Activated naive CD4-positive, alpha-beta T cell treated with anti-CD3 and anti-CD28 coated beads, Interleukin-2, amount 50 U/mL, for 16 hours (primary cell): ENCODE measurements around the gene MKNK2.
"Not testable (repeated sequence)": the region's sequence is repeated elsewhere in the genome, so short reads cannot be mapped to it uniquely, and the experiment has no call there.

Experiments
- DNase-seq: peaks from one replicate; pipeline ENCODE4 v3.0.0-alpha.2; 2020

MKNK2 gene

DNA sequence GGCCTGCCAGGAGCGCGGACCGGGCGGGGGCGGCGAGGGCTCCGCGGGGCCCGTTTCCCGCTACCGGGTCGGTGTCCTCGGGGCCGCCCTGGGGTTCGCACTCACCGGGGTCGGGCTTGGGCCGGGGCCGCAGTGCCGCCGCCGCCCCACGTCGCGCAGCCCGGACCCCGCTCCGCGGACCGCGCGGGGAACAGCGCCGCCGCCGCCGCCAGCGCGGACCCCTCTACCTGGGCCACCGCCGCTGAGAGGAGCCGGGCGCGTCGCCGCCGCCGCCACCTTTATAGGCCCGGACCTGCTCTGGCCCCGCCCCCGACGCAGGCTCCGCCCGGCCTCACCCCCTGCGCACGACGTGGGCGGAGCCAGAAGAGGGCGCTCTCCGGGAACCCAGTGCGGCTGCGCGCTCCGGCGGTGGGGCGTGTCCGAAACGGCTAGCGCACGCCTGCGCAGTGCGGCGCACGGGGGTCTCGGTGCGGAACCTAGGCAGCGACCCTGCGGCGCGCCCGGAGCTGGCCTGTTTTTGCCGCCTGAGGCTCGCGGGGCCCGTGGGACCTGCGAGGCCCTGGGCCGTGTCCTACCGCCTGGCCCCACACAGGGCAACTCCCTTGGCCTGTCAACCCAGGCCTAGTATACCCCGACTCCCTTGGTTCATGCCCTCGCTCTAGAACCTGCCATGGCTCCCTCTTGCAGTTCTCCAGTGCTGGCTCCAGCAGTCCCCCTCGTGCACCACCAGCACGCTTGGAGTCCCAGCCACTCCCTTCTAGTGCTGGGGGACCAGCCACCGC lies at the start of gene MKNK2:
Gene MKNK2 (minus strand): TSS at position 254 of the 782 bp plus-strand sequence. CDS start 393 bp downstream, outside the sequence.
- peak; percentile 91 for DNase-seq

DNA sequence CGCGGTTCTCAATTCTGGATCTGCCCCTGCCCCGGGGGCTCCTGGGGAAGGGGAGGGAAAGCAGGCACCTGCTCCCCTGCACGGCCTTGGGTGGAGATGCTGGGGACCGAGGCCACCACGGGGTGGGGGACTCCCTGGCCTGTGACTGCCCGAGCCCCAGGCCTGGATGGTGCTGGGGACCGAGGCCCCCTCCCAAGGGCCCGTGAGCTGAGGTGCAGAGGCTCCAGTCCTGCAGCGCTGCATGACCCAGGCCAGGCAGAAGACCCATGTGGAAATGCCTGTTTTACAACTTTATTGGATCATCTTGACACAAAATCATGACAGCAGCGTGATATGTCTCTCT lies 49.6 kb upstream of the MKNK2 start:
- no peak for DNase-seq

DNA sequence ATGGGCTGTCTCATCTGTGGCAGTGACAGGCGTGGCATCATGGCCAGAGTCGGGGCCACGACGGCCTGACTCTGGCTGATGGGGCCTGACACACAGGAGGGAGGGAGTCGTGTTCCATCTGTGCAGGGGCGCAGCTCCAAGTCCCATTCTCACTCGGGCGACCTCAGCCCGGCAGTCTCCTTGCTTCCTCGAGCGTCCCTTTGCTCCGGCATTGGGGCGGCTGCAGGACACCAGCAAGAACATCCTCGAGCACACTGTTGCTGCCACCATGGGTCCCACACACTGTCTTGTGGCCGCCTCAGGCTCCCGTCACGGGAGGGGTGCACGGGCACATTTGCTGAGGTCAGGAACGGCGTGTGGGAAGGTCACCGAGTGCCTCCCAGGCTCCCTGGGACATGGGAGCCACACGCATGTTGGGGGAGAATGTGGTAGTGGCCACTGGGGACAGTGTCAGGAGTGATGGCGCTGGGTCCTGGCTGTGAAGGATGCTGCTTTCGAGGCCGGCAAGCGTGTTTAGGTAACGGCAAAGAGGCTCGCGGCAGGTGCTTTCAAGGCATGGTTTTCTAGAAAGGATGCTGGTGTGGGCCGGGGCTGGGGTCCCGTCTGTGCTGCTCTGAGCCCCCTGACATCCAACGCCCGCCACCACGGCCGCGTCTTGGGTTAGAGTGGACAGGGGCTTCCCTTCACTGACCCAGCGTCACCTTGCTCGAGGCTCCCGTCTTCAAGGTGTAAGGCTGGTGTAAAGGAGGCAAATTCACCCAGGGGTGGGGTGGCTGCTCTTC lies 49.1 kb upstream of the MKNK2 start:
- DNase-seq: no peak

DNA sequence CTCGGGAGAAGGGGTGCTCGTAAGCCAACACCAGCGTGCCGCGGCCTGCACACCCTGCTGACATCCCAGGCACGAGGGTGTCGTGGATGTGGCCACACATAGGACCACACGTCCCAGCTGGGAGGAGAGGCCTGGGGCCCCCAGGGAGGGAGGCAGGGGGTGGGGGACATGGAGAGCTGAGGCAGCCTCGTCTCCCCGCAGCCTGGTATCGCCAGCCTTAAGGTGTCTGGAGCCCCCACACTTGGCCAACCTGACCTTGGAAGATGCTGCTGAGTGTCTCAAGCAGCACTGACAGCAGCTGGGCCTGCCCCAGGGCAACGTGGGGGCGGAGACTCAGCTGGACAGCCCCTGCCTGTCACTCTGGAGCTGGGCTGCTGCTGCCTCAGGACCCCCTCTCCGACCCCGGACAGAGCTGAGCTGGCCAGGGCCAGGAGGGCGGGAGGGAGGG lies 48.0 kb upstream of the MKNK2 start:
- DNase-seq: no peak

DNA sequence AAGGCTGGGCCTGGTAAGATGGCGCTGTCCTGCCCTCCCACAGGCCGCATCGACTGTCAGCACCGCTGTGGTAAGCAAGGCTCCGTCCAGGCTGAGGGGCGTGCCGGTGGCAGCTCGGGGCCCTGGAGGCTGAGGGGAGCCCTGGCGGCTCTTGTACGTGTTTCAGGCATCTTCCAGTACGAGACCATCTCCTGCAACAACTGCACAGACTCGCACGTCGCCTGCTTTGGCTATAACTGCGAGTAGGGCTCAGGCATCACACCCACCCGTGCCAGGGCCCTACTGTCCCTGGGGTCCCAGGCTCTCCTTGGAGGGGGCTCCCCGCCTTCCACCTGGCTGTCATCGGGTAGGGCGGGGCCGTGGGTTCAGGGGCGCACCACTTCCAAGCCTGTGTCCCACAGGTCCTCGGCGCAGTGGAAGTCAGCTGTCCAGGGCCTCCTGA lies 46.9 kb upstream of the MKNK2 start:
- DNase-seq: no peak

DNA sequence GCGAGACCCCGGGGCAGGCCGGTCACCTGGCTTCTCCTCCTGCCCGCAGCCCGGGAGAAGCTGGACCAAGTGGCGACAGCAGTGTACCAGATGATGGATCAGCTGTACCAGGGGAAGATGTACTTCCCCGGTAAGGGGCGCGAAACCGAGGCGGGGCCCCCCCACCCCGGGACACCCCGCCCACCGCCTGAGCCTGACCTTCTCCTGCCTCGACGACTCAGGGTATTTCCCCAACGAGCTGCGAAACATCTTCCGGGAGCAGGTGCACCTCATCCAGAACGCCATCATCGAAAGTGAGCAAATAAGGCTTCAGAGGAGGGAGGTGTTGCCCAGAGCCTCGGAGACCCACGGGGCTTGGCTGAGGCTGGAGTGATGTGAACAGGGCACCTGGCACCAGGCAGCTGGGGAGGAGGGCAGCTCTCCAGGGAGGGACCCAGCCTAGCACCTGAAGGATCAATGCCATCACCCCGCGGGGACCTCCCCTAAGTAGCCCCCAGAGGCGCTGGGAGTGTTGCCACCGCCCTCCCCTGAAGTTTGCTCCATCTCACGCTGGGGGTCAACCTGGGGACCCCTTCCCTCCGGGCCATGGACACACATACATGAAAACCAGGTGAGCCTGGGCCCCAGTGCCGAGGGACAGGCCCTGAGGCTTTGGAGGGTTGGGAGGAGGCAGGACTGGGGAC lies 46.3 kb upstream of the MKNK2 start:
- peak; percentile 53 for DNase-seq

DNA sequence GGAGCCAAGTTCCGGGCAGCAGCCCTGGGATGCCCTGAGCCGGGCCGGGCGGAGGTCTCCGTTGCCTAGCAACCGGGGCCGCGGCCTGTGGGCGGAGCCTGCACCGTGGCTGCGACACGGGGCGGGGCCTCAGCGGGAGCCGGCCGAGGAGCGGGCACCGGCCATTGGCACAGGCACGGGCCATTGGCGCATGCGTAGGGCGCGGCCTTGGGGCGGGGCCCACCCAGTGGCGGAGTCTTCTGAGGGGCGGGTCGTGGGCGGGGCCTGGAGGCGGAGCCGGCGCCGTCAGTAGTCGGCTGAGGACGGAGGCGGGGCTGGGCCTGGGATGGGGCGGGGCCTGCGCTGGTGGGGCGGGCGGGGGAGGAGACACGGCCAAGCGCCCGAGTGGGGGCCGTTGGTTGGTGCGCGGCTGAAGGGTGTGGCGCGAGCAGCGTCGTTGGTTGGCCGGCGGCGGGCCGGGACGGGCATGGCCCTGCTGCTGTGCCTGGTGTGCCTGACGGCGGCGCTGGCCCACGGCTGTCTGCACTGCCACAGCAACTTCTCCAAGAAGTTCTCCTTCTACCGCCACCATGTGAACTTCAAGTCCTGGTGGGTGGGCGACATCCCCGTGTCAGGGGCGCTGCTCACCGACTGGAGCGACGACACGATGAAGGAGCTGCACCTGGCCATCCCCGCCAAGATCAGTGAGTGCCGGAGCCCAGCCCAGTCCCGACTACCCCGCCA lies 45.6 kb upstream of the MKNK2 start, which contains the start of gene IZUMO4:
Gene IZUMO4 (plus strand): TSS at position 436 of the 723 bp plus-strand sequence. CDS start 31 bp downstream, at position 467.
- peak; percentile 100 for DNase-seq

DNA sequence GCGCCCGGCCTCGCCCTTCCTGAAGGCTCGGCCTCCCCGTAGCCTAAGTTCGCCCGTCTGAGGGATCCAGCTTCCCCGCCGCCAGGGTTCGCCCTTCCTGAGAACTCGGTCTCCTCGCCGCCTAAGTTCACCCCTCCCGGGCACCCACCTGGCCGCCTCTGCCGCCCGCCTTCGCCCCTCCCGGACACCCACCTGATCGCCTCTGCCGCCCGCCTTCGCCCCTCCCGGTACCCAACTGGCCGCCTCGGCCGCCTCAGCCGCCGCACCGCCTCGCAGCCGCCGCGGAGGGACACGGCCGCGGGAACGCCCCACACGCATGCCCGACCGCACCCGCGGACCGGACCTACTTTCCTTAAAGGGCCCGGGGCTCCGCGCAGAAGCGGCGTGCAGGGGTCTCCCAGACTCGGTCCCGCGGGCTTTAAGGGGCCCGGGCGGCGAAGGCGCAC lies 45.0 kb upstream of the MKNK2 start, which contains the start of gene MOB3A:
Gene MOB3A (minus strand): TSS at position 293 of the 446 bp plus-strand sequence. CDS start 17,766 bp downstream, outside the sequence.
- peak; percentile 89 for DNase-seq

DNA sequence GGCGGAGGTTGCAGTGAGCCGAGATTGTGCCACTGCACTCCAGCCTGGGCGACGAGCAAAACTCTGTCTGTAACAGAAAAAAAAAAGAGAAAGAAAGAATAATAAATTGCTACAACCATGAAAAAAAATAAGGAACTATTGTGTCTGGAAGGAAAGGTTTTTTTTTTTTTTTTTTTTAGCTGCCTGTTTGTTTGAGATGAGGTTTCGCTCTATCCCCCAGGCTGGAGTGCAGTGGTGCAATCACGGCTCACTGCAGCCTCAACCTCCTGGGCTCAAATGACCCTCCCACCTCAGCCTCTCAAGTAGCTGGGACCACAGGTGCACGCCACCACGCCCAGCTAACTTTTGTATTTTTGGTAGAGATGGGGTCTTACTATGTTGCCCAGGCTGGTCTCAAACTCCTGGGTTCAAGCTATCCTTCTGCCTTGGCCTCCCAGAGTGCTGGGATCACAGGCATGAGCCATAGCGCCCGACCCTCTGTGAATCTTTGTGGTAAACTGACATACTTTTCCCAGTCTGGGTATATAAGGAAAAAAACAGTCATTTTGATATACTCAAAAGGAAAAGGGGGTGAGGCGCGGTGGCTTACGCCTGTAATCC lies 41.0 kb upstream of the MKNK2 start:
- DNase-seq: not testable (repeated sequence)

DNA sequence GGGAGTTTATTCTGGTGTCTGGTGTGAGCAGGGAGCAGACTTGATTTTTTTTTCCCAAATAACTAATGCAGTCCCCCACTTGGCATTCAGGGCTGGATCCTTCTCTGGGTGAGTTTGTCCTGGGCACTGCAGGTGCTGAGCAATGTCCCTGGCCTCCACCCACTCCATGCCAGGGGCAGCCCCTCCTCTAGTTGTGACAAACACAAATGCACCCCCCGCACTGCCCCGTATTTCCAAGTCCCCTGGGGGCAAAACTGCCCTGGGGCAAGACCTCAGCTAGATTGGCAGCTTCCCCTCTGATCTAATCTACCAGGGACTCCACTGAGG lies 38.6 kb upstream of the MKNK2 start:
- DNase-seq: no peak

DNA sequence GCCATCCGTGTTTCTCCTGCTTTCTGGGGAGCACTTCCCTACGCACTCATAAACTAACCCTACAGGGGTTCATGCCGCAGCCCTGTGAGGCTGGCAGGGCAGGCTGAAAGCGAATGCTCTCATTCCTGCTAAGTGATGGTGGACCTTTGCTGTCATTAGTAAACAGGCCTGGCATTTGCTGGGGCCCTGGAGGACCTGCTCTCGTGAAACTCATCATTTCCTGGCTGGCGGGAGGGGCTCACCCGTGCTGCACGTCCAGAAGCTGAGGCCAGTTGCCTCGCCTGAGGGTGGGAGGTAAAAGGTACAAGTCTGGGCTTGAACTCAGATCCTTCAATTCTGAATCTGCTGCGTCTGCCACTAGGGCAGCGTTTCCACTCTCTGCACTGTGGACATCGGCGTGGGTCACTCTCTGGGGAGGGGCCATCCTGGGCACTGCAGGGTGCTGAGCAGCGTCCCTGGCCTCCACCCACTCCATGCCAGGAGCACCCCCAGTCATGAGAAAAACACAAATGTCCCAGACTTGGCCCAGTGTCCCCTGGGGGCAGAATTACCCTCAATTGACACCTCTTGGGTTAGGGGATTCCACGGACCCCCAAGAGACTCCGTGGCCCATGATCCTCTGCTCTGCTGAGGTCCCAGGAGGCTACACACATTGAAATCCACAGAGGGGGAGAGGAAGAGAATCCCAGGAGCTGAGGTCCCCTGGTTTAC lies 38.1 kb upstream of the MKNK2 start:
- DNase-seq: no peak

DNA sequence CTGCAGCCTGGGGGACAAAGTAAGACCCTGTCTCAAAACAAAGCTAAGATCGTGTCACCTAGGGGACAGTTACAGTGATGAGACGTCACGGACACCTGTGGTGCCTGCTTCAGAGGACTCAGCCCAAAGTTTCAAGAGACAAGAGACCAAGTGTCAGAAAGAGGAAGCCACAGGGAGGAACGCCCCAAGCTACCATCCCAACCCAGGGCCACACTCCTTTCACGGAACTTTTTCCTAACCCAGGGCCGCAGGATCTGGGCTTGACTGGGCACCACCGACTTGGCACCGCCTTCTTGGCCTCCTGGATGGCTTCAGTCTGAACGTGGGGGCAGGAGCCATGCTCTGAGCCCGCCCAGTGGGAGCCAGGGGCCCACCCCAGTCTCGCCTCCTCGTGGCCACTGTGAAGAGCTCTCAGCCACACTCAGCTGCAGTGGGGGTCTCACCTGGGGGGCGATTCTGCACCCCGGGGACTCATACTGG lies 36.6 kb upstream of the MKNK2 start:
- DNase-seq: no peak

DNA sequence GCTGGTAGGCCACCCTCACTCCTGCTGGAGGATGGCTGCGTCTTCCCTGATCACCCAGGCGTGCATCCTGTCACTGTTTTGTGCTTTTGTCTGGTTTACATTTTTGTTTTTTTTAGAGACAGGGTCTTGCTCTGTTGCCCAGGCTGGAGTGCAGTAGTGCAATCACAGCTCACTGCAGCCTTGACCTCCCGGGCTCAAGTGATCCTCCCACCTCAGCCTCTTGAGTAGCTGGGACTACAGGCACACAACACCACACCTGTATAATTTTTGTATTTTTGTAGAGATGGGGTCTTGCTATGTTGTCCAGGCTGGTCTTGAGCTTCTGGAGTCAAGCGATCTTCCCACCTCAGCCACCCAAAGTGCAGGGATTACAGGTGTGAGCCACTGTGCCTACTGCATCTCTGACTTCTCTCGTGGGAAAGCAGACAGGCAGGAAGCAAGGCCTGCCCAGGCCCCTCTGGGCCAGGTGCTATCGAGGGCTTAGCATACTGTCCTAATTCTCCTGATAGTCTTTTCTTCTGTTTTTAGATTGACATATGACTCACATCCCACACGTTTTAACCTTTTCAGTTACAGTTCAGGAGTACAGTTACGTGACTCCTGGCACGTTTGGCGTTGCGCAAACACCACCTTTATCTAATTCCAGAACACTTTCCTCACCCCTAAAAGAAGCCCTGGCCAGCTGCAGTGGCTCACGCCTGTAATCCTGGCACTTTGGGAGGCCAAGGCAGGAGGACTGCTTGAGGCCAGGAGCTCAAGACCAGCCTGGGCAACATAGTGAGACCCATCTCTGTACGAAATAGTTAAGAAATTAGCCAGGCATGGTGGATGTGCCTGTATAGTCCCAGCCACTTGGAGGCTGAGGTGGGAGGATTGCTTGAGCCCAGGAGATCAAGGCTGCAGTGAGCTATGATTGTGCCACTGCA lies 35.9 kb upstream of the MKNK2 start:
- not testable (repeated sequence) for DNase-seq

DNA sequence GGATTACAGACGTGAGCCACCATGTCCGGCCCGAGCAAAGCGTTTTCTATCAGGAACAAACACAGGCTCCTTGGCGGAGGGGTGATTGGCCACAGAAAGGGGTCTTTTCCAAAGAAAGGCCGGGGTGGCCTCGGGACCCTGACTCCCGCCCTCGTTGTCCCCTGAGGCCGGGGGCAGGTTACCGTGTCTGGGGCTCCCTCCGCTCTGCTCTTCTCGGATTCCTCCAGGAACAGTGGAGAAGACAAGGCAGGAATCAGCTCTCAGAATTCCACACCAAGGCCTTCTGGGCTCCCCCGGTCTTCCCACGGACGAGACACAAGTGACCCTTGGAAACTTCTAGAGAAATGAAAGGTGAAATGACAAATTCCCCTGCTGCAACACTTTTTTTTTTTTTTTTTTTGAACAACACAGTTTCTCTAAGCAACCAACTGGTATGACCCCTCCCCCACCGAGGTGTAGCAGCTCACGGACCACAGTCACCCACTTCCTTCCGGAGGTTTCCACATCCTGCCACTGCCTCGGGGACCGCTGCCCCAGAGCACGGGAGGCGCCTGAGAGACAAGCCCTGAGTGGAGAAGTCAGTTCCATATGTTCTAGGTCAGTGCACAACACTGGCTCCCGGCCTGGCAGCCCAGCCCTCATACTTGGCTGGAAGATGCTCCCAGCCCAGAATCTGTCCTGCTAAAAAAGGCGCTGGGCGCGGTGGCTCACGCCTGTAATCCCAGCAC lies 34.1 kb upstream of the MKNK2 start:
- DNase-seq: peak; percentile 86

DNA sequence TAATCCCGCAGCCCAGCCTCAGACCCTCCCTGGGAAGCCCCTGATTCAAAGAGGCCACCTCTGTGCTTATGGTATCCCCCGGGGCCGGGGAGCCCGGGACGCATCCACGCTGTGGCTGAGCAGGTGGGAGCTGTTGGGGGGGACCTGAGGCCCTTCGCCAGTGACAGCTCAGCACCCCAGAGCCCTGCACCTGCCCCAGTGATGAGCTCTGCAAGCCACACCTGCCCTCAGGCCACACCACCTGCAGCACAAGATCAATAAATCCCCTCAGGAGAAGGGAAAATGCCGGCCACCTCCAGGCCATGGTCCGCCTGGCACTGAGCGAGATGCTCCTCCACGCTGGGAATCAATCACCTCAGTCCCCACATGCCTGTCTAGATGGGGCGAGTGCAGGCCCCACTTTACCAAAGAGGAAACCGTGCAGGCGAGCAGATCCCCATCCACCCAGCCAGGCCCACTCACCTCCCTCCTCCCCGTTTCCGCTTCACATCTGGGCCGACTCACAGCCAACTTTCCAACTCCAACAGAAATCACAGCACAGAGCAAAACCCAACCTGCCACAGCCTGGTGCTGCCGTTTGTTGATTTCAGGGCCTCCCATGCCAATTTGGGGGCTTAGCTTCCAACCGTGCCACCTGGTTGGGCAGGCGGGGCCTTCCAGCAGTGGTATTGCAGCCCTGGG lies 32.3 kb upstream of the MKNK2 start:
- DNase-seq: peak; percentile 54

DNA sequence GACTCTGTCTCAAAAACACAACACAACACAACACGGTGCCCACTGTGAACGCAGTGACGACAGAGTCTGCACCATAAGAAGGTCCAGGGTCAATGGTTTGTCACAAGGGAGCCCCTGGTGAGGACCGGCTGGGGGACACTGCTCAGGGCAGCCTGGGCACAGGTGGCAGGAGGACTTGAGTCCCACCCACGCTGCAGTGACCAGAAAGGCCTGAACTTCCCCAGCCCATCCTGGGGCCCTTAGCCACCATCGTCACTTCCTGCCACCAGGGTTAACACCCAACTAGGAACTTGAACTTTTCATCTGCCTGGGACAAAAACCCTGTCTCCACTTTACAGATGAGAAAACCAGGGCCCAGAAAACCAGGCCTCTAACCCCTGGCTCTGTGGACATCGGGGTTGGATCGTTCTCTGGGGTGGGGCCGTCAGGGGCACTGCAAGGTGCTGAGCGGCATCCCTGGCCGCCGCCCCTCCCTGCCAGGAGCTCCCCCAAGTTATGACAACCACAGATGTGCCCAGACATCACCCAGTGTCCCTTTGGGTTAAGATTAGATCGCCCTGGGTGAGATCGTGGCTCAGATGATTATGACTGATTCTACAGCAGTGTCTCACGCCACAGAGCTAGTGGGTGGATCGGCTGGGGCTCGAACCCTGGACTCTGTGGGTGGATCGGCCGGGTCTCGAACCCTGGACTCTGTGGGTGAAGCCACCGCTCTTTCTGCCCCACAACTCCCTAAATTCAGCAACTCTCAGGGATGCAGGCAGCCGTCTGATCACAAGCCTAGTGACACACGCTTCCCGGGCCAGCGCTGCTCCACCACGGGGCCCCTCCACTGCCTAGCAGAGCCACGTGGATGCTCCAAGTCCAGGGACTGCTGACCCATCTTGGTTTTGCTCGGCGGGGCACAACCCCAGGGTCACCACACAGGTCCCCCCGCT lies 31.1 kb upstream of the MKNK2 start:
- no peak for DNase-seq

DNA sequence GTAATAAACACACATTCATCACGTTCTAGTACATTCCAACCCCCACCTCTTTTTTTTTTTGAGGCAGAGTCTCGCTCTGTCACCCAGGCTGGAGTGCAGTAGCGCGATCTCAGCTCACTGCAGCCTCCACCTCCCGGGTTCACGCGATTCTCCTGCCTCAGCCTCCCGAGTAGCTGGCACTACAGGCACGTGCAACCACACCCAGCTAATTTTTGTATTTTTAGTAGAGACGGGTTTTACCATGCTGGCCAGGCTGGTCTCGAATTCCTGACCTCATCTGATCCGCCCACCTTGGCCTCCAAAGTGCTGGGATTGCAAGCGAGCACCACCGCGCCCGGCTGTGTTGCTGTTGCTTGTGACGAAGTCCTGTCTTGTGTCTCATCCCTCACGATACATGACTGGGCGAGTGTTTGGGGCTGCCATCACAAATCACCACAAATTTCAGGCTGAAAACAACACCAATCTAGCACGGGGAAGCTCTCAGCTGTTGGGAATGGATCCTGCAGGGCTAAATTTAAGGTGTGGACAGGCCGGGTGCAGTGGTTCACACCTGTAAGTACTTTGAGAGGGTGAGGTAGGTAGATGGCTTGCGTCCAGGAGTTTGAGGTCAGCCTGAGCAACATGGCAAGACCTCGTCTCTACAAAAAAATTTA lies 29.4 kb upstream of the MKNK2 start:
- no peak for DNase-seq
